ENCODE data around the gene DPYSL5.

DPYSL5 gene

DNA sequence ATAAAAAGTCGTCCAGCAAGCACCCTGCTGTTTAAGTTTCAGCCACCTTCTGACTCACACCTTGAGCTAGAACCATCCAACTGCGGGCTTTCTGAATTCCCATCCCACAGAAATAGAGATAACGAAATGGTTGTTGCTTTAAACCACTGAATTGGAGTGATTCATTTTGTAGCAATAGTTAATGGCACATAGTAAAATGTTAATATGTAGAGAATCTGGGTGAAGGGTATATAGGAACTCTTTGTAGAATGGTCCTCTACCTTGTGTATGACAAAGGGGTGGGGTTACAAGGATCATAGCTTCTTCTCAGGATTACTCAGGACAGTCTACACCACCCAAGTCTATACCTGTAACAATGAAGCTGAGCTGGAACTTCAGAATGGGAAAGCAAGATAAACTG lies 120.1 kb downstream of the DPYSL5 start:
- no peak for DNase-seq (ENCODE audit: low read depth in 2 of 2)

DNA sequence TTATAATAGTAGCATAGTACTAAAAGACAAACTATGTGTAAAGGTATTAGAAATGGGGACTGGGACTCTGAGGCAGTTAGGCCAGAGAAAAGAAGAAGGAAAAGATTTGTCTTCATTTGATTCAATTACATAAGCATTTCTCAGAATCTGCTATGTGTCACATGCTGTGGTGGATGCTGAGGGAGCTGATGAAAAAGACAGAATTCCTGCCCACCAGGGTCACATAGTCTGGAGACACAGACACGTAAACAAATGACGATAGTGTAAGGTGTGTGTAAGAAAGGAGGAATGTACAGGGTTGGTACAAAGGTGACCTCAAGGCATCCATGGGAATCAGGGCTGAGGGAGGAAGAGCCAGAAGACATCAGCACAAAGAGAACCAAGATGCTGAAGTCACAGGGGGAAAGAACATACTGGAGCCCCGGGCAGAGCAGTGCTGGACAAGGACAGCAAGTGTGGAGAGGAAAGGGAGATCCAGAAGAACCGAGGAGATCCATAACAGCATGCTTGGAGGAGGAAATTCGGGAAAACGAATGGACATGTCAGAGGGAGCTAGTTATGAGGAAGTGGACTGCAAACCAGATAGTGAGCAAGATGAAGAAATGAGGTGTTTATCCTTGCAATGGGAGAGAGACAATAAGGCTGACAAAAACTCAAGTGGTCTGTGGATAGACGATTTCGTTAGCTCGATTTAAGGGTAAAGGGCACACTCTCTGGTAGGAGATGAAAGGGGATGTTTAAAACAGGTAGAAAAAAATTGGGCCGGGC lies 121.3 kb downstream of the DPYSL5 start:
- DNase-seq (ENCODE audit: low read depth in 2 of 2): no peak

DNA sequence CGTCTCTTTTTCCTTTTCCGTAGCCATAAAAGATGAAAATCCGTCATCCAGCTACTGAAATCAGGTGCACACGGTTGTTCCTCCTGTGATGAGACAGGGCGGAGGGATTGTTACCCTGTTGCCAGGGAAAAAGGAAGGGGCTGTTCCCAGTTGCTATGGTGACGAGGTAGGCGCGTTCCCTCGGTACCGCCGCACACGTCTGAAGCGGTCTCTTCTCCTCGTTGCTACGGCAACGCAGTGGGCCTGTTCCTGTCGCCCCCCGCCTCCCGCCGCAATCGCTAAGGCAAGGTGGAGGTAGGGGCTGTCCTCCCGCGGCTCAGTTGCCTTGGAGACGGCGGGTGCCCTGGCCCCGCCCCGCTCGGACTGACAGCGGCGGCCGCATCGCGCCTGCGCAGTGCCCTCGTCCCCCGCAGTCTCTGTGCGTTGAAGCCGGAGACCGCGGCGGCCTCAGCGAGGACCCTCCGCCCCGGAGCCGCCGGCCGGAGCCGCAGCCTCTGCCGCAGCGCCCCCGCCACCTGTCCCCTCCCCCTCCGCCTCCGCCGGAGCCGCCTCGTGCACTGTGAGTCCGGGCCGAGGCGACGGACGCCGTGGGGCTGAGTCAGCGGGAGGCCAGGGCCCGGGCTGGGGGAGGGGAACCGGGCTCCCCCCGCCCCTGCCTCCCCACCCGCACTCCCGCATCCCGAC lies 122.5 kb downstream of the DPYSL5 start, which contains the start of gene MAPRE3:
MAPRE3 (plus strand) TSS at position 394 of the 684 bp plus-strand sequence. CDS start 51,582 bp downstream, outside the sequence.
- peak; percentile 16 to 22 for DNase-seq (ENCODE audit: low read depth in 2 of 2)

DNA sequence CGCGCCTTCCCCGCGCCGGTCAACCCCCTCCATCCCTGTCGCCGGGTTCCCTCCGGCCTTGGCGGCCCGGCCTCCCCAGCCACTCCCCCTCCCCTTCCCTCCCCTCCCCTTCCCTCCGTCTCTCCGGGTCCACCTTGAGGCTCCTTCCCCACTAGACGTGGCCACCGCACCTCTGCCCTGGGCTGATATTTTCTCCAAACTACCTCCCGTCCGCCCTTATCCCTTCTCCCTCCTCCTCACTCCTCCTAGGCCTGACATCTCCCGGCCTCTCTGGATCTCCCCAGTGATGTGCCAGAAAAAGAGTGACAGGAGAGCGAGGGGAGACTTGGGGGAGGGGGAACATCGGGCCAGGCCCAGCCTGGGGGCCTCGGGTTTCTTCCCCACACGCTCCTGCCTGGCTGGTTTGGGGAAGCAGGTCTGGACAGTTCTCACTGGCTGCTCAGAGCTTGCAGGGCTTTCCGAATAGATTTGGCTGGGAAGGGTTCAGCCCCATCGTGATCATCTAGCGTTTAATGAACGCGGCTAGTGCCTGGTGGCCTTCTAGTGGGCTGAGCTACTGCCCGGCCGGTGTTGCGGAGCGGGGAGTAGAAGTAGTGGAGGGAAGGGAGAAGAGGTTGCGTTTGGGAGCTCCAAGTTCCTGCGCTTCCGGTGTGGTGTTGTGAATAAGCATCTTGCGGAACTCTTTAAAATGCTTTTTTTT lies 123.1 kb downstream of the DPYSL5 start:
- no peak for DNase-seq (ENCODE audit: low read depth in 2 of 2)

DNA sequence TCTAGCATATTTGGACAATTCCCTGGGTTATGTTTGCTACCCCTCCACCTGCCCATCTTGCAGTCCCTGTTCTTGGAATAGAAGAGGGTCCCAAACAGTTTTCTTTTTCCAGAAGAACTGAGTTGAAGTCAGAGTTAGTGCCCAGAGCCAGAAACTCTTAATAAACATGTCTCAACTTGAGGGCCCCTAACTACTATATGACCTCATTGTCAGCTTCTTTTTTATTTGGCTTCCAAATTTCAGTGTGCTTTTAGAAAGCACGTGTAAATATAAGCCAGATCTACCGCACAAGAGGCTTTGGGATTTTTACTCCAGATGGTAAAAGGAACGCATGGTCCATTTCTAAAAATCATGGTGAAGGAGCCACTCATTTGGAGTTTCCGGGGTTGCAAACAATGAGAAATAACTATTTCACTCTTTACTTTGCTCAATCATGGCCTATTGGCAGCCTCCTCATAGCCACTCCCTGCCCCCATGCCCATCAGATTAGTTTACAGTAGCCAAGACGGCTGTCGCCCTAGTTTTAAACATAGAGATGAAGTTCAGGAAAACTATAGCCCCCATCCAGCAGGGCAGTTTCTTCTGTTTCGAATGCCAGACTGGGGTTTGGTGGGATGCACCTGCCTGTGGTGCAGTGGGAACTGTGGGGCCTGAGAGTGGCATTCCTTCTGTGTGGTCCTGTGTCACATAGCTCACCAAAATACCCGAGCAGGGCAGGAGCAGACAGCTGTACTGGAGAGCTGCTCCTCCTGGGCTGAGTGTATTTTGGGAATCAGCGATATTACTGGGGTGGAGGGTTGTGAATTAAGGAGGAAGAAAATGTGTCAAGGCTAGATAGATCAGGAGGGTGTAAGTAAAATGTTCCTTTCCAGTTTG lies 124.2 kb downstream of the DPYSL5 start:
- no peak for DNase-seq (ENCODE audit: low read depth in 2 of 2)

DNA sequence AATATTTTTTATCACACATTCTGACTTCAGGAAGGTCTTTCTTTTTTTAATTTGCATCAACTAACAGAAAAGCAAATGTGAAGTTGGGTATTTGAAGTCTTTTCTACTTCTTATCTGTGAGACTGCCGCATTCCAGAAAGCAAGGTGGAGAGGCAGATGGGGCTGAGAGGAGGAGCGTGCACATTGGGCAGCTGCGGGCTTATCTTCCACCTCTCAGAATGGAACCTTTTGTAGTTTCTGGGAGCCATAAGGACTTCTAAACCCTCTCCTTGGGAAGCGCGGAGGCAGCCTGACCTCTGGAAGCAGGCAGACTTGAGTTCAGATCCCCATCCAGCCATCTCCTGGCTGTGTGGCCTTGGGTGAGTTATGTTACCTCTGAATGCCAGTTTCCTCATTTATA lies 126.4 kb downstream of the DPYSL5 start:
- no peak for DNase-seq (ENCODE audit: low read depth in 2 of 2)

DNA sequence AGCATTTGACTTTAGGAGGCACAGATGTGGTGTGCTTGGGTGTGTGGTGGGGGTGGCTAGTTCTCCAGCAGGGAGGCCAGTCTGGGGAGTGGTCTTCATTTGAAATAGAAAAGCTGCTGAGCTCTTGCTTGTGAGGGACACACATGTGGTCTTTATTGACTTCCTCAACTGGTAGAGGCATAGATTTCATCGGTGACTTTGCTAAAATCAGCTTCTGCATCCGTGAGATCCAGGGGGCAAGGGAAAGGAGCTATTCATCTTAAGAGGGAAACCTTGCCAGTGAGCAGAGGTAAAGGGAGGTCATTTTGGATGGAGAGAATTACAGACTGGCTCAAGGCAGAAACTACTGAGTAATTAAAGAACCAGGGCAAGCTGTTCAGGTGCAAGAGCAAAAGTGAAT lies 127.2 kb downstream of the DPYSL5 start:
- DNase-seq (ENCODE audit: low read depth in 2 of 2): no peak

DNA sequence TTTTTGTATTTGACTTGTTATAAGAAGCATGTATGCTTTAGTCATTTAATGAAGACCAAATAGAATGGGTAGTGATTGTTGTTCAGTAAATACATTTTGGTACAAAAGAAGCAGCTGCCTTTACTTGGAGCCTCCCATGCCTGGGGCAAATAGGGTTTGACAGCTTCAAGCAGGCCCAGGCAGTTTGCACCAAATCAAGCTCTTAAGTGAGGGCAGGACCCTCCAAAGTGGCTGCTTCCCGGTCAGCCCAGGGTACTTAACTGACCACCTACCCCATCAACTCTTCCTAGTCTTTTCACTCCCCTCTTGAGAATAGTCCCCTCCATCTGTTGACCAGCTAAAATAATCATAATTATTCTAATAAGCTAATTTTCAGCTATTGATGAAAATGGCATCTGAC lies 127.7 kb downstream of the DPYSL5 start:
- DNase-seq (ENCODE audit: low read depth in 2 of 2): no peak

DNA sequence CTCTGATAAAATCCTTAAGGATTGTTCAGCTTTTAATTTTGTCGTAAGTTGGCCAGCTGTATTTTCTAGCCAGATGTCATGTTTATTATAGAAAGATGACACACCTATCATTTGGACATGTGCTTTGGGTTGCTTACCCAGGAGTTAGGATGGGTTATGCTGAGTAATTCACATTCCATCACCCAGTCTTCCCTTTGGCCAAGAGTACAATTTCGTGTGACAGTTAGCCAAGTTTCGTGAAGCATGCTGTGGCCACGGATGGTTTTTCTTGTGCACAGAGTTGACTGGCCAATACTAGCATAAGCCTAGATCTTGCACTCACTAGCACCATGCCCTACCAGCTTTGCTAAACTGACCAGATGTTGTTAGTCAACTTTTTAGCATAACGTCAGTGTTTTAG lies 128.3 kb downstream of the DPYSL5 start:
- DNase-seq (ENCODE audit: low read depth in 2 of 2): no peak

DNA sequence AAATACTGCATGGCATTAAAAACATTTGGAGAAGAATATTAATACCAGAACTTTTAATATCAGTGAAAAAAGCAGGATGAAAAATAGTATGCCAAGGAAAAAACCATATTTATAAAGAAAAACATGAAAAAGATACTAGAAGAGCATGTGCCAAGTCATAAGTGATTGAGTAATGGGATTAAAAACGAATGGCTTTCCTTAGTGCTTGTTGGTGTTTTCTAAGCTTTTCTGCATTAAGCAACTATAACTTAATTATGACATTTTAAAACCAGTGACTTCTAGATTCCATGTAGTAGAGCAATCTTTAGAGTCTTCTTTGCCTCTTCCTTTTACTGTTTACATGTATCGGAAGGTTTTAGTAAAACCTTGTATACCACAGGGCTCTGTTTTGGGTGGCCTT lies 129.1 kb downstream of the DPYSL5 start:
- no peak for DNase-seq (ENCODE audit: low read depth in 2 of 2)

DNA sequence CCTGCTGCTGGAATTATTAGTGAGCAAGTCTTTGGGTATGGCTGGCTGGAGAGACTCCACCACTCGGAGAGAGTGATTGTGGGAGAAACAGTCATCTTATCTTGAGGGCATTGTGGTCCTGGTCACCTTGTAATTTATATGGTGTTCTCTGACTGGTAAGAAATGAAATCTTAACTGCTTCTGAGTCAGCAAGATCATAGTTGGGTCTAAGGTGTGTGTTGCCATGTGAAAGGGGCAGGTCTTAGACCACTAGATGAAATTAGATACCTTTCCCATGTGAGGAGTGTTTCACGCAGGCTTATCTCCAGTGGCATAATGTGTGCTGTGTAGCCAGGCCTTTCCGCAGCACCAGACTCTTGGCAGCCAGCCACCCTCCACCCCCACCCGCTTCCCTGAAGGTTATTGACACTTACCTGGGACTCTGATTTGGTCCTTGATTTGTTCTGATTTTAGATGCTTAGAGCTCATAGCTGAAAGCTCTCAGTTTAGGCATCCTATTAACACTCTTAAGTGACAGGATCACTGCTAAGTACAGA lies 130.2 kb downstream of the DPYSL5 start:
- DNase-seq (ENCODE audit: low read depth in 2 of 2): no peak

DNA sequence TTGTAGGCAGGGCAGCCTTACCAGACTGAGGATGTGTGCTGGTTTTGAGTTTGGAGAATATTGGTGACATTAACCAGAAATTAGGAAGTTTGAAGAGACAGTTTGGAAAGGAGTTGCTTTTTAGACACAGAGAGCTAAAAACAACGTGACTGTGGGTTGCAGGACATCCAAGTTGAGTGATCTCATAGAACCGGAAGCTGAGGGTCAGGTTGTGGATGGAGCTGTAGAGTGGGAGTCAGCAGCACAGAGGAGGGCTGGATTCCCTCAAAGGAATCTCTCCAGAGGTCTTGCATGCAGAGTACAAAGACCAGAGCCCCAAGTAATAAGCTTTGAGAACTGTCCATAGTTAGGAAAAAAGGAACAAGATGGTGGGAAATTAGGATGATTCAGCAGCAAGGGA lies 131.8 kb downstream of the DPYSL5 start:
- no peak for DNase-seq (ENCODE audit: low read depth in 2 of 2)

DNA sequence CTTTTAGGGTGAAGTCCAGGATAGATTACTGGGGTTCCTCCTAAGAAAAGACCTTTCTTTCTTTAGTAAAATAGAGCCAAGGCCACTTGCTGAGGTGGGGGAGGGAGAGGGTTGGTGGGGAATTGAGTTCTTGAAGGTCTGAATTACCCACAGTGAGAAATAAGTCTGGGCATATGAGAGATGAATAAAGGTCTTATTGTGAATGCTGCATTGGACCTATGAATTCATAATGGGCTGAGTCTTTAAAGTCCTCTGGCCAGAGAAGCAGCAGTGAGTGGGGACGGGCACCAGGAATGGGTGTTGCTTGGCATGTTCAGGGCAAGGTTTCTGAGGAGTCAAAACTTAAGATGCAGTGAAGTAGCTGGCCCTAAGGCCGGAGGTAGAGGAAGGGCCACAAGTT lies 133.0 kb downstream of the DPYSL5 start:
- no peak for DNase-seq (ENCODE audit: low read depth in 2 of 2)

DNA sequence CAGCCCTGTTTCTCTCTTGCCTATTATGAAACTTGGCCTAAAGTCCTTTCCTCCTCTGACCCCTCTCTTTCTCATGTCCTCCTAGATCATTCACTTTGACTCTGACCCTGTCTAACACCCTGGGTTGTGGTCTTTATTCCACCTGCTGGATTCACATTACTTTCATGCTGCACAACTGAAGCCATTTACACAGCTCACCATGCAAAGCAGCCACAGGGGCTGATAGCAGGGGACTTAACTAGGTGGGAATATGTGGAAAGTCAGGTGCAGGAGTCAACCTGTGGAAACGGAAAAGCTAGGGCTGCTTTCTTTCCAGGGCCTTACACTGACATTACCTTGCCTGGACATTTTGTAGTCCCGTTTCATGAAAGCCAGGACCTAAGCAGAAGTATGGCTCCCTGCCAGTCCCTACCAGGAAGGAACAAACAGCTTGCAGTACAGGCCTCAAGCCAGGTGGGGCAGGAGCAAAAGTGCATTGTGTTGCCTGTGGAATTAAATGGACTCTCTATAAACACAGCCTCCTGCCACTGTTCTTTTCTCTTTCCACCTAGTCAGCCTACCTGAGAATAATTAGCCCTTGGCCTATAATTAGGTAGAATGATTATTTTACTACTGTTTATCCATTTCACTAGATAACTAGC lies 134.3 kb downstream of the DPYSL5 start:
- no peak for DNase-seq (ENCODE audit: low read depth in 2 of 2)

DNA sequence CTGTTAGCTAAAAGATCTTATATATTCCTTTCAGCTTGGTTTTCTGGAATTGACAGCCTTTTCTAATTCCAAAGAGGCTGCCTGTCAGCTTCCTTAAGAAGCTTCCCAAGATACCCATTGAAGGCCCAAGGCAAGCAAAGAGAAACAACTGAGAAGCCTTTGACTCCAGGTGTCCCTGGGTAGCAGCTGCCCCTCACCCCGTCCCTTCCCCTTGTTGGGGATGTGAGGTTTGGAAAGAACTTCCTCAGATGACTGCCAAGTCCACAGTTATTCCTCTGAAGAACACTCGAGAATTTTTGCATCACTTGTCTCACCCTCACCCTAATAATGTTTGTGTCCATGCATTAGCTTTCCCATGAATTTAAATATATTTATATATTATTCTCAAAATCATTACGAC lies 135.8 kb downstream of the DPYSL5 start:
- no peak for DNase-seq (ENCODE audit: low read depth in 2 of 2)

DNA sequence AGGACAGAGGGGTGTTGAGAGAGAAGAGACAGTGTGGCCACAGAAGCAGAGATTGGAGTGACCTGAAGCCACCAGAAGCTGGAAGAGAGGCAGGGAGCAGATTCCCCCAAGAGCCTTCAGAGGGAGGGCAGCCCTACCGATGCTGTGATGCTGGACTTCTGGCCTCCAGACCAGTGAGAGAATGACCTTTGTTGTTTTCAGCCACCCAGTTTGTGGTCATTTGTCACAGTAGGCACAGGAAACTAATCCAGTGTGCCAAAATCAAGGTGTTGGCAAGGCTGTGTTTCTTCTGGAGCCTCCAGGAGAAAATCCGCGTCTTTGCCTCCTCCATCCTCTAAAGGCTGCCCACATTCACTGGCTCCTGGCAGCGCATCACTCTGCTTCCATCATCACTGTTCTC lies 137.9 kb downstream of the DPYSL5 start:
- DNase-seq (ENCODE audit: low read depth in 2 of 2): no peak

DNA sequence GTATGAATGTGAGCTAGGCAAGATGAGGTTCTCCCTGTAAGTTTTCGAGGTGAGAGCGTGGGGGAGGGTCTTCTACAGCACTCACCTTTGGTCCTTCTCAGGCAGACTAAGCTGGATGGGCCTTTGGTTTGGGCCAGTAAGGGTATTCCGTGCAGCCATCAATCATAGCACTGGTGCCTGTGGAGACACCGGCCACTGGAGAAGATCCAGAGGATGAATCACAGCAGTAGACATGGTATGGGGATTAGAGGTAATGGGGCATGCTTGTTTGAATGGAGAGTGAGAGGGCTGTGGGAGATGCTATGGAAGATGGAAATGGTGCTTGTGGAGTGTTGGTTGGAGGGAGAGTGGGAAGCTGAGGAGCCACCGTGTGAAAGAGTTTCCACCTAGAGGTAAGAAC lies 138.6 kb downstream of the DPYSL5 start:
- no peak for DNase-seq (ENCODE audit: low read depth in 2 of 2)

DNA sequence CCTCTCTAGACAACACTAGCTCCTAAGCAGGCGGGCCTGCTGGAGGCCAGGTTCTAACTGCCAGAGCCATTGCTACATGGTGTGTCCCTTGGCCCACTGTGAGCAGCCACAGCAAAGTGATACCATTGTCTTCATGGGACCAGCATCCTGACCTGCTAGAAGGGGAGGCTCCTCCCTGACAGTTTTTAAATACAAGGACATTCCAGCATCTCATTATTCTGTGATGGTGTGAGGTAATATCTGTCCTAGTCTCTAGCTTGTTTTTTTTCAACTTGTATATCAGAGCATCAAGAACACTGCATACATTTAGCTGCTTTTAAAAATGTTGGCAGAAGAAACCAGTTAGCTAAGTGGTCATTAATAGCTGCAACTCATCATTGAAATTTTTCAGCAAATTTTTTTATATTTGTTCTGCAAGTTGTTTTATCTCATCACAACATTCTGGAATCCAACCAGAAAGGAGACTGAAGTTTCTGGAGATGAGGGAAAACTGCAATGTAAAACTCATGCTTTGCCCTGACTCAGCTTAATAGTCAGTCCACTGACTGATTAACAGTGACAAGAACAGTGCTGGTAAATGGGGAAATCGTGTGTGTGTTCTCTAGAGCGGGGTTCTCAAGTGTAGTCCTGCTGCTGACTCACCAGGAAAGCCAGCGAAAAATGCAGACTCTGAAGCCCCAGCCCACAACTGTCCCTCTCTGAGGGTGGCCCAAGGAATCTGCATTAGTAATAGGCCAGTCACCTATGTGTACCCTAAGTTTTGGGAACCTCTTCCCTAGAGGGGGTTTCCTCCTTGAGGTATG lies 140.3 kb downstream of the DPYSL5 start:
- DNase-seq (ENCODE audit: low read depth in 2 of 2): peak in 1 of 2 experiments; percentile 14

DNA sequence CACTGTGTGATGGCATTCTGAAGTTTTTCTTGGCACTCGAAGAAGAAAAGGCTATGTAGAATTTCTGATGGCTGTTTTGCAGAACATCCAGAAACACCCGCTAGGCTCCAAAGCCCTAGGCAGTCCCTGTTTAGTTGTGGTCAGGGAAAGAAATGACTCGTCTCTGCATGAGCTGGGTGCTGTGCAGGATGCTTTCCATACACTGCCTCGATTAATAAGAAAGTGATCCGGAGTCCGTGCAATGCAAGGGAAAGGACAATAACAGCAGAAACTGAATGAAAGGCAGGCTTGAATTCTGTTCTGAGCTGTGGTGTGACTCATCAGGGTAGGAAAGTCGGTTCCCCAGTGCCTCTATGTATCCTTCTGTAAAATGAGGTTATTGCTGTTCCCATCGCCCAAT lies 141.2 kb downstream of the DPYSL5 start:
- DNase-seq (ENCODE audit: low read depth in 2 of 2): no peak

DNA sequence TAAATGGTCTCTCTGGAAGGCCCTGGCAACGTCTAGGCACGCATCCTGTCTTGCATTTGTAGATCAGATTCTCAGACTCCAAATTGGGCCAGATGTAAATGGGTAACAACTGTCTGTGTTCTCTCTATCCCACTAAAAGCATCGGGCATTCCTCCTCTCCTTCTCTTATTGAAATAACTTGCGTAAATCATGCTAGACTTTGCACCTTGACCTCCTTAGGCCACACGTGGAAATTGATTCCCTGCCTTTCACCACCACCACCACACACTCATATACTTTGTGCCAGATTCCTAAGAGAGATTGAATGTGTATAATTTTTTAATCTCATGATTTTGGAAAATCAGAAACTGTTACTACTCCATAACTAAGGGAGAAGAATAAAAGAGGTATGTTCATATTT lies 143.8 kb downstream of the DPYSL5 start:
- no peak for DNase-seq (ENCODE audit: low read depth in 2 of 2)
